Body of pancreas (tissue), 4 donors: Measurements from ENCODE around the gene MARCHF3.

Experiments used
- CTCF ChIP-seq, 7 experiments: fragments of 450-650 bp in 4 of 7; fragments of 200-600 bp in 3 of 7; sonication (generic) in 3 of 7; IDR thresholded peaks; one replicate each; pipeline ENCODE4 v1.5.1; 2016 to 2019; ENCODE audit warnings: antibody characterized with exemption in 7 of 7
- POLR2A ChIP-seq, 3 donors: fragments of 450-650 bp; IDR thresholded peaks; one replicate each; pipeline ENCODE4 v1.6.1; 2016; ENCODE audit warnings: antibody characterized with exemption in 3 of 3, mild to moderate bottlenecking in 2 of 3

GRCh38 chr5:126917918-126918614 lies 112.3 kb downstream of the MARCHF3 start:
- TF ChIP-seq CTCF (IDR thresholded peaks at IDR 0.05) (no peak), POLR2A (IDR thresholded peaks at IDR 0.05) (no peak)
